A204.1 (cell line): ENCODE results near the gene MINPP1.

Experiments used
- FAIRE-seq: peaks from 2 replicates; lab custom pipeline; 2012; peaks lifted over from hg19 to GRCh38; lab: Jason Lieb, UNC

The MINPP1 gene

DNA sequence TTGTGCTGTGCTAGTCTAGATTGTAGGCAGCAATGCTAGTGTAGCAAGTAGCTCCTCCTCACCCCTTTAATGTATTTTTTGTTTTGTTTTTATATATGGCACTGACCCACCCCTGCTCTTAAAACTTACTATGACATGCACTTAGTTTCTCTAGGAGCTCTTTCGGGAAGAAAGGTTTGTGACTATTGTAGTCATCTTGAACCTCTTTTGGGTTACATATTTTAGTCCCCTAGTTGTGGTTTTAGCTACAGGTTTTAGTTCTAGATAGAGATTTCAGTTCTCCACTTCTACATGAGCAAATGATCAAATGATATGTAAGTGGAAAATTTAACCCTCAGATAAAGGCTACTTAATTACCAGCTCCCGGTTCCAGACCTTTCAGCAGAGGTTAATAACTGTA, 14.9 kb downstream of the MINPP1 start:
- no peak for FAIRE-seq

- FAIRE-seq: no peak
Measured at GRCh38 chr10:87523731-87524130, 19.0 kb downstream of the MINPP1 start.

DNA sequence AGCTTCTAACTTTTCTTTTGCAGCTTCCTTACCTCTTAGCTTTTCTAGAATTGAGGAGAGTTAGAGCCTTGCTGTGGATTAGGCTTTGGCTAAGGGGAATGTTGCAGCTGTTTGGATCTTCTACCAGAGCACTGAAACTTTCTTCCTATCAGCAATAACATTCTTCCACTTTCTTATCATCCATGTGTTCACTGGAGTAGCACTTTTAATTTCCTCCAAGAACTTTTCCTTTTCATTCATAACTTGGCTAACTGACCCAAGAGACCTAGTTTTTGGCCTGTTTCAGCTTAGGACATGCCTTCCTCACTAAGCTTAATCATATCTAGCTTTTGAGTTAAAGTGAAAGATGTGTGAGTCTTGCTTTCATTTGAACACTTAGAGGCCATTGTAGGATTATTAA, 19.6 kb downstream of the MINPP1 start:
- no peak for FAIRE-seq

GRCh38 chr10:87531908-87532622, 27.4 kb downstream of the MINPP1 start:
- no peak for FAIRE-seq

- peak; percentile 27 for FAIRE-seq
Measured at GRCh38 chr10:87532696-87533095, 28.0 kb downstream of the MINPP1 start.

DNA sequence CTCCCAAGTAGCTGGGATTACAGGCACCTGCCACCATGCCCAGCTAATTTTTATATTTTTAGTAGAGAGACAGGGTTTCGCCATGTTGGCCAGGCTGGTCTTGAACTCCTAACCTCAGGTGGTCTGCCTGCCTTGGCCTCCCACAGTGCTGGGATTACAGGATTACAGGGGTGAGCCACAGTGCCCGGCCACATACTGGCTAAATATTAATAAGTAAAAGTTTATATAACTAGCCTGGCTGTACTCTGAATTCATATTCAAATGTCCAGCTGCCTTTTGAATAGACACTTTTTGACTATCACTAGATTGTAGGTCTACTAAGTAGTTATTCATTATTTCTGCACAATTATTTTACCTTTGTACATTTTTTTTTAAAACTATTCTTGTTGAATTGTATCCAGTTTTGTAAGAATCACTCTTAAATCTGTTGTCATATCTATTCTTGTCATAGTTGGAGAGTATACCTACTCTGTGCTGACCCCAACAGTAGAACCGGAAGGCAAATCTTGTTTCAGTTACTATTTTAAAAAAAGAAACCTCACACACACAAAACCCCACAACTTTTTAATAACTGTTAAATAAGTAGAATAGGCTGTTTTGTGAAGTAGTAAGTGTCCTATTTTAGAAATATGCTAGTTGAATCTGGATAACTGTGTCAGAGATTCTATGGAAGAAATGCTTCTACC, 29.6 kb downstream of the MINPP1 start:
- FAIRE-seq: no peak

DNA sequence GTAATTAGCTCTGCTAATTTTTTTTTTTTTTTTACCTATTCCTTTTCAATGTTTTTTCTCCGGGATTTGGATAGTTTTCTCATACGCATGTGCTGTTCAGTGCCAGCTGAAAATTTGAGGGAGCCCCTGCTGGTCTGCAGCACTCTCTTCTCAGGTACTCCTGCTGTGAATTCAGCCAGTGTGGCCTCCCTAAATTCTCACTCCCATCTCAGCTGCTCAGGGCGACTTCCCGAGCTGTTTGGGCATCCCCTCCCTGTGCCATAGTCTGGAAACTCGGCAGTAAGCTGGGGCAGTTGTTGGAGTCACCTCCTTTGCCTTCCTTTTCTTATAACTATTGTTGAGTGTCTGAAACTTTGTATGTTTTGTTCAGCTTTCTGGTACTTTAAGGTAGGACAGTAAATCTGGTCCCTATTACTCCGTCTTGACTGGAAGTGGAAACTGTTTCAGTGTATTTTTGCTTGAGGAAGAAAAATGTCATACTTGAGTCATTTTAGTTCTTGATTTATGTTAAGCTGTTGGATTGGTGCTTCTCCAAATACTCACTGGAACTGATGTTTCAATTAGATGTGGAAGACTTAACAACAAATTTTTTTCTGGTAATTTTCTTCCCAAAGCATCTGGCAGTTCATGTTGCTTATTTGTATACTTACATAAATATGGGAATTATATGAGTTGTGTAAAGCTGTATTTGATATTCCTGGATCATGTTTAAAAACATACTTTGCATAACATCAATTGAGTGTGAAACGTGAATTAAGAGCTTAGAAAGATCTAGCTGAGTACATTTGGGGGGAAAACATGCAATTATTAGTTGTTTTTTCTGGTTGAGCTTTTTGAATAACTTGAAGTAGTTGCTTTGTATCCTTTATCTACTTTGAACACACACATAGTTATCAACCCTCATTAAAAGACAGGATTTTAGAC, 33.7 kb downstream of the MINPP1 start:
- FAIRE-seq: no peak

- FAIRE-seq: no peak
Measured at GRCh38 chr10:87541114-87541513, 36.4 kb downstream of the MINPP1 start.

DNA sequence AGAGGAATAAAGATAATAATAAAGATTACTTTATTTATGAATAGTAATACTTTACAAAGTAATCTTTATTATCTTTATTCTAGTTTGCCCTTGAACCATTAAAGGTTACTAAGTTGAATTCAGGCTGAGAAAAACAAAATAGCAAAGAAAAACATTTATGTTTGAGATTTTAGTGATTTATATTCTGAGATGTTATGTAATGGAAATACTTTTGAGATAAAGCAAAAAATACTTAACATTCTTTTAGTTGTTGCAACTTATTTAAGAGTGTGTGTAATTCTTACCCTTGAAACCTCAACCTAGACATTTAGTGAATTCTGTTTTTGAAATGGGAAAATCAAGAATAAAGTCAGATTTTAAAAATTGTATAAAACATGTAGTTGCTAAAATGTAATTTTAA, 40.0 kb downstream of the MINPP1 start:
- no peak for FAIRE-seq

- no peak for FAIRE-seq
Measured at GRCh38 chr10:87545783-87546182, 41.1 kb downstream of the MINPP1 start.

GRCh38 chr10:87546210-87546609, 41.5 kb downstream of the MINPP1 start:
- no peak for FAIRE-seq

DNA sequence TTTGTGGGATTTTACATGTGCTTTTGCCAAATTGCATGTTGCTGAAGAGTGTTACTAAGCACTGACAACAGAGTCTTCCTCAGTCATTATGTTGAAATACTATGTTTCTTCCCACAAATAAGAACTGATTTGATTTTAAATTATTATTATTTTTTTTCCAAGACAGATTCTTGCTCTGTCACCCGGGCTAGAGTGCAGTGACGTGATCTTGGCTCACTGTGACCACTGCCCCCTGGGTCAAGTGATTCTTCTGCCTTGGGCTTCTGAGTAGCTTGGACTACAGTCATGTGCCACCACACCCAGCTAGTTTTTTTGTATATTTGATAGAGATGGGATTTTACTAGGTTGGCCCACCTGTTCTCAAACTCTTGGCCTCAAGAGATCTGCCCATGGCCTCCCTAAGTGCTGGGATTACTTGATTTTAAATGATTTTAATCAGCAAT, 42.3 kb downstream of the MINPP1 start:
- no peak for FAIRE-seq

- FAIRE-seq: no peak
Measured at GRCh38 chr10:87547734-87548311, 43.1 kb downstream of the MINPP1 start.

DNA sequence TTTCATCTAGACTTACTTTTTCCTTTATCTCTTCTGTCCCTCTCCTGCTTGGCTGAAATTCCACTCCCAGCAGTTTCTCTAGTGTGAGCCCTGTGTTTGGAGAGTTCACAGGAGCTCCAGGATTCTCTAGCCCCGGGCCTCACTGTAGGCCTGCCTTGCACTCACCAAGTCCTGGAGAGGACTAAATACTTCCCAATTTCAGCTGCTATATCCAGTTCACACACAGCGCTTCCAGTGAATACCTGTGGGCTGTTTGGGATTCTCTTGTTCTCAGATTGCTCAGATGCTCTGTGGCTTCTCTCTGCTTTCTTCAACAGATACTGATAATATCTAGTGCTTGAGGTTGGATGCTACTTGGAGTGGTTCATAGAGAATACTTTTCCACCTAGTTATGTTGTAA, 46.0 kb downstream of the MINPP1 start:
- FAIRE-seq: no peak

GRCh38 chr10:87551326-87551725, 46.6 kb downstream of the MINPP1 start:
- FAIRE-seq: no peak

DNA sequence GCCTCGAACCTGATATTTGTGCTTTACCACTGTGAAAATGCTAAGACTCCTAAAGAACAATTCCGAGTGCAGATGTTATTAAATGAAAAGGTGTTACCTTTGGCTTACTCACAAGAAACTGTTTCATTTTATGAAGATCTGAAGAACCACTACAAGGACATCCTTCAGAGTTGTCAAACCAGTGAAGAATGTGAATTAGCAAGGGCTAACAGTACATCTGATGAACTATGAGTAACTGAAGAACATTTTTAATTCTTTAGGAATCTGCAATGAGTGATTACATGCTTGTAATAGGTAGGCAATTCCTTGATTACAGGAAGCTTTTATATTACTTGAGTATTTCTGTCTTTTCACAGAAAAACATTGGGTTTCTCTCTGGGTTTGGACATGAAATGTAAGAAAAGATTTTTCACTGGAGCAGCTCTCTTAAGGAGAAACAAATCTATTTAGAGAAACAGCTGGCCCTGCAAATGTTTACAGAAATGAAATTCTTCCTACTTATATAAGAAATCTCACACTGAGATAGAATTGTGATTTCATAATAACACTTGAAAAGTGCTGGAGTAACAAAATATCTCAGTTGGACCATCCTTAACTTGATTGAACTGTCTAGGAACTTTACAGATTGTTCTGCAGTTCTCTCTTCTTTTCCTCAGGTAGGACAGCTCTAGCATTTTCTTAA, 47.7 kb downstream of the MINPP1 start:
- no peak for FAIRE-seq

DNA sequence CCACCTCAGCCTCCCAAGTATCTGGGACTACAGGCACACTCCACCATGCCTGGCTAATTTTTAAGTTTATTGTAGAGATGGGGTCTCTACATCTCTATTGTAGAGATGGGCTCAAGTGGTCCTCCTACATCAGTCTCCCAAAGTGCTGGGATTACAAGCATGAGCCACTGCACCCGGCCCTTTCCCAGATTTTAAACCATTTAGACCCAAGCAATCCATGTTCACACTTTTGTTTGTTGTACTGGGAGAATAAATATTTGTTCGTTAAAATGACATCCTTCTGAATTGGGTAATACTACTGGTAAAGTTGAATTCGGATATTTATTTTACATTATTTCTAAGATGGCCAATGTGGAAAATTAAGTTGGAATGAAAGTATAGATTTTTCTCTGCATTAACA, 52.7 kb downstream of the MINPP1 start:
- no peak for FAIRE-seq

DNA sequence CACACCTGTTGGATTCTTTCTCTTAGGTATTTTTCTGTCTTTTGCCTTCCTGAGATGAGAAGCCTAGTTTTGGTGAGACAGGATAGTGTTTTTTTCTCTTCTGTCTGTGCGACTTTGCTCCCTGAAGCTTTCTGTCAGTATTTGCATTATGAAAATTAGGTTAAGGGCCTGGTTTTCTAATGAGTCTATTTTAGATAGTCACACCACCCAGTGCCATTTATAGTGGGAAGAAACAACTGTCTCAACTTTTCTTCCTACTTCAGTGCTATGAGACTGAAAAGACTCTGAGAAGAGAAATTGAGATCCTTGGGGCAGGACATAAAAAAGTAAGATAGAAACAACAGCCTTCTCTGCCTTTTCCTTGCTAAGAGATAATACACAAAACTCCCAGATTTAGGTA, 53.6 kb downstream of the MINPP1 start:
- FAIRE-seq: no peak

GRCh38 chr10:87559392-87559791, 54.7 kb downstream of the MINPP1 start:
- FAIRE-seq: no peak

DNA sequence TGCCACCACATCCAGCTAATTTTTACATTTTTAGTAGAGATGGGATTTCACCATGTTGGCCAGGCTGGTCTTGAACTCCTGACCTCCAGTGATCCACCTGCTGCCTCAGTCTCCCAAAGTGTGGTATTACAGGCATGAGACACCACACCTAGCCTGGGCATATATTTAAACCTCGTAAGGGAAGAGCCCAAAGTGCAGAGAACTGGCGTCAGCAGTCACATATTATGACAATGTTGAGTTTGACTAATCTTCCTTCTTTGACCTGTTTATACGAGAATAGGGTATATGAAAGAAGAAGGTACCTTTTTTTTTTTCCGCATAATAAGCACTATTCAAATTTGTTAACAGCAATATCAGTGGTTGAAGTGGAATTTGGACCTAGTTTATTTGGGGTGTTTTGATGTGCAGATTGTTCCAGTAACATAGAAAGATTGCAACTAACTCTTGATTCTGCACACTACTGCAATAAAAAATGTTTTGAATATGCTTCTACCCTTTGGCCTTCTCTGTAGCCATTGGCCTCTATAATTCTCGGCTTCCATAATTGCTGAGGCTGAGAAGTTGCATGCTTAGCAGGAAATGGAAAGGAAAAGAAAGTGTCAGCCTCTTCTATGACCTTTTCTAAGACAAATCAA, 55.9 kb downstream of the MINPP1 start:
- no peak for FAIRE-seq

GRCh38 chr10:87562750-87563149, 58.1 kb downstream of the MINPP1 start:
- no peak for FAIRE-seq

DNA sequence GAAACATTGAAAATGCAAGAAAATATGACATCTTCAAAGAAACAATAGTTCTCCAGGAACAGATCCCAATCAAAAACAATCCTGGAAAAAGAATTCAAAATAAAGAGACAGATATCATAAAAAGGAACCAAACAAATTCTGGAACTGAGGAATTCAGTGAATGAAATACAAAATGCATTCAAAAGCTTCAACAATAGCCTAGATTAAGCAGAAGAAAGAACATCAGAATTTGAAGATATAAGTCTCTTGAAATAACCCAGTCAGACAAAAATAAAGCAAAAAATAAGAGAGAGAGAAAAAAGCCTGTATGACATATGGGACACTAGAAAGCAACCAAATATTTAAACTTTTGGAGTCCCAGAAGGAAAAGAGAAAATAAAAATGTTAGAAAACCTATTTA, 60.3 kb downstream of the MINPP1 start:
- no peak for FAIRE-seq
